SJCRH30 (cell line): ENCODE measurements around the gene SLFNL1. TPM values are rescaled to one million over a fixed set of nuclear protein-coding genes. Genes with fewer than 3 reads are reported as not detected.

ENCODE experiments used
- DNase-seq, 2 experiments: peaks; one replicate each; pipeline ENCODE4 v3.0.0-alpha.2; 2015 to 2020
- H3K27ac ChIP-seq: fragments of 250-450 bp; sonication (Bioruptor Pico); 2 replicates; pipeline ENCODE4 v1.5.1; 2020; ENCODE audit warnings: mild to moderate bottlenecking, moderate library complexity
- H3K27me3 ChIP-seq: fragments of 250-450 bp; sonication (Bioruptor Pico); 2 replicates; pipeline ENCODE4 v1.5.1; 2020; ENCODE audit warnings: mild to moderate bottlenecking, moderate library complexity
- H3K36me3 ChIP-seq: fragments of 250-450 bp; sonication (Bioruptor Pico); 2 replicates; pipeline ENCODE4 v1.5.1; 2020; ENCODE audit warnings: mild to moderate bottlenecking, moderate library complexity
- H3K4me1 ChIP-seq: fragments of 250-450 bp; sonication (Bioruptor Pico); 2 replicates; pipeline ENCODE4 v1.5.1; 2020; ENCODE audit warnings: mild to moderate bottlenecking, moderate library complexity
- H3K4me3 ChIP-seq: fragments of 250-450 bp; sonication (Bioruptor Pico); 2 replicates; pipeline ENCODE4 v1.5.1; 2020; ENCODE audit warnings: mild to moderate bottlenecking, moderate library complexity
- H3K9me3 ChIP-seq: fragments of 250-450 bp; sonication (Bioruptor Pico); replicated peaks from 2 replicates; pipeline ENCODE4 v1.5.1; 2020; ENCODE audit warnings: mild to moderate bottlenecking, moderate library complexity
- total RNA-seq: library from RNA; depleted of rRNA; stranded (reverse); fragments of >200 nt; shearing (Covaris generic); gene quantifications from 2 replicates; pipeline ENCODE4 v1.2.3, GENCODE V29; 2014

The SLFNL1 gene
- total RNA-seq, 1 experiment from 2014 or later, result 0.26 TPM

GRCh38 chr1:41013024-41013423 is 8.5 kb downstream of the SLFNL1 start:
- no peaks in the 10 kb centered on the region for H3K27me3 ChIP-seq
- H3K4me1 ChIP-seq, result no peaks in the 10 kb centered on the region
- no peak overlapping the region for H3K27ac ChIP-seq
- H3K4me3 ChIP-seq, result no peak overlapping the region
- no peak for DNase-seq
- H3K36me3 ChIP-seq, result peaks cover 90% of the 10 kb centered on the region
- H3K9me3 ChIP-seq, result no peaks in the 10 kb centered on the region

DNA sequence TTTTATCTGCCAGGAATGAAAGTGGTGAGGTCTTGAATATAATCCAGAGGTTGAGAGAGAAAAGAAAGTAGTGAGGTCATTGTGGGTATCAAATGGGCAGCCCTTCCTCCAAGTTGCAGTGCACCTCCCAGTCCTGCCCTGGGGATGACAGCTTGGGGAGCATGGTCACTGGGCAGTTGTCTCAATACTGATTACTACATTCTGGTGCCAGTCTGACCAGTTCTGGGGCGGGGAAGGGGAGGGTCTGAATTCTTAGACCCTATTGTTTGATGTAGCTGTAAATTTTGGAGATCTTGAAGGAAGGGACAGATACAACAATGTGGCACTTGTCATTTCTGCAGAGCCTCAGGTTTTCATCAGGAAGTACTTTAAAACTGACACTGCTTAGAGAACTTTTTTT is 11.2 kb downstream of the SLFNL1 start:
- no peaks in the 10 kb centered on the region for H3K9me3 ChIP-seq
- no peaks in the 10 kb centered on the region for H3K27me3 ChIP-seq
- H3K4me1 ChIP-seq, result no peaks in the 10 kb centered on the region
- H3K36me3 ChIP-seq, result peaks cover 94% of the 10 kb centered on the region
- no peak overlapping the region for H3K27ac ChIP-seq
- DNase-seq, result no peak
- H3K4me3 ChIP-seq, result no peak overlapping the region

DNA sequence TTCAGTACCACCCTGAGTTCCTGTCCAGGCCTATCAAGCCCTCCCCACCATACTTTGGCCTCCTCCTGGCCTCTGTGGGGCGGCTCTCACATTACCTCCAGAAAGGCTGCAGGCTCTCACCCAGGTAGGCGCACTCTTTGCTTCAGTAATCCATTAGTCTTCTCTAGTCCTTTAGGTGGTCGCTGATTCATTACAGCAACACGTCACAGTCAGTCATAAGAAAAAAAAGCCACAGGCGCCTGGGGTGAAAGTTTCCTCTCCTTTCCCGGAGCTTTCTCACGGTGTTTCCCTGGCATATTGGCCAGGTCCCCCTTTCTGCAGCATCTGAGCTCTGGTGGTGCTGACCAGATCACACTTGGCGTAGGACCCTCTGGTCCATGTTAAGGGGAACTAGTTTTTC is 12.1 kb downstream of the SLFNL1 start:
- H3K4me3 ChIP-seq, result no peak overlapping the region
- H3K27me3 ChIP-seq, result no peaks in the 10 kb centered on the region
- H3K27ac ChIP-seq, result no peak overlapping the region
- no peaks in the 10 kb centered on the region for H3K9me3 ChIP-seq
- H3K36me3 ChIP-seq, result peaks cover 100% of the 10 kb centered on the region
- H3K4me1 ChIP-seq, result no peaks in the 10 kb centered on the region
- no peak for DNase-seq

- peaks cover 19% of the 10 kb centered on the region for H3K4me1 ChIP-seq
- H3K27ac ChIP-seq, result no peak overlapping the region
- no peak overlapping the region for H3K4me3 ChIP-seq
- H3K27me3 ChIP-seq, result no peaks in the 10 kb centered on the region
- H3K9me3 ChIP-seq, result no peaks in the 10 kb centered on the region
- DNase-seq, result no peak
- H3K36me3 ChIP-seq, result peaks cover 95% of the 10 kb centered on the region
These were observed 14.3 kb downstream of the SLFNL1 start for GRCh38 chr1:41006942-41007865.

GRCh38 chr1:41005876-41006275 is 15.6 kb downstream of the SLFNL1 start:
- H3K27me3 ChIP-seq, result no peaks in the 10 kb centered on the region
- no peak overlapping the region for H3K4me3 ChIP-seq
- peaks cover 95% of the 10 kb centered on the region for H3K36me3 ChIP-seq
- DNase-seq, result no peak
- H3K27ac ChIP-seq, result no peak overlapping the region
- H3K9me3 ChIP-seq, result no peaks in the 10 kb centered on the region
- H3K4me1 ChIP-seq, result peaks cover 19% of the 10 kb centered on the region

GRCh38 chr1:41003640-41004220 is 17.8 kb downstream of the SLFNL1 start:
- peaks cover 95% of the 10 kb centered on the region for H3K36me3 ChIP-seq
- no peak overlapping the region for H3K4me3 ChIP-seq

GRCh38 chr1:41003127-41003639 is 18.3 kb downstream of the SLFNL1 start:
- H3K36me3 ChIP-seq, result peaks cover 94% of the 10 kb centered on the region

More at GRCh38 chr1:41003640-41004220, 17.8 kb downstream of the SLFNL1 start:
- Histone ChIP-seq H3K9me3 (no peaks in the 10 kb centered on the region), H3K27ac (0 out of 2 replicates have a peak overlapping the region, but pooled peaks have one; percentile 5), H3K4me1 (peaks cover 19% of the 10 kb centered on the region), H3K27me3 (no peaks in the 10 kb centered on the region)
- DNase-seq, result peak; percentile 100

DNA sequence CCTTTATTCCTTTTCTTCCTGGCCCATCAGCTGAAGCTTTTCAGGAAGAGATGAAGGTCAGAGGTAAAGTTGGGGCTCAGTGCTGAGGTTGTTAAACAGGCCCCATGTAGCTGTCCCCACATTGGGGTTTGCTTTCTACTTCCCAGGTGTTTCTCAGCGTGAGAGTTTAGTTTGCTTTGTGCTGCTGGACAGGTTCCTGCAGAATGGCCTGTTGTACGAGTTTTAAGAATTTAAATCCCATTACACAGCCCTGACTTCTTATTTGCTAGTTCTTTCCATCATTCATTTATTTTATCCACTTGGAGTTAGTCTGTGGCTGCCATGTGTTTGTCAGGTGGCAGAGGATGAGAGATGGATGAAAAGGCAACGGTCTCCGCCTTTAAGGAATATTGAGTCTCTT is 22.9 kb downstream of the SLFNL1 start:
- DNase-seq, result no peak
- Histone ChIP-seq H3K27ac (no peak overlapping the region), H3K4me3 (no peak overlapping the region), H3K36me3 (peaks cover 94% of the 10 kb centered on the region), H3K9me3 (no peaks in the 10 kb centered on the region), H3K27me3 (no peaks in the 10 kb centered on the region), H3K4me1 (peaks cover 13% of the 10 kb centered on the region)

More at GRCh38 chr1:41003127-41003639, 18.3 kb downstream of the SLFNL1 start:
- Histone ChIP-seq H3K27me3 (no peaks in the 10 kb centered on the region), H3K4me3 (no peak overlapping the region), H3K4me1 (peaks cover 19% of the 10 kb centered on the region), H3K9me3 (no peaks in the 10 kb centered on the region), H3K27ac (0 out of 2 replicates have a peak overlapping the region, but pooled peaks have one; percentile 5)
- DNase-seq, result no peak

GRCh38 chr1:40997096-40997495 is 24.4 kb downstream of the SLFNL1 start:
- no peaks in the 10 kb centered on the region for H3K27me3 ChIP-seq
- no peak overlapping the region for H3K27ac ChIP-seq
- H3K36me3 ChIP-seq, result peaks cover 95% of the 10 kb centered on the region
- H3K4me3 ChIP-seq, result no peak overlapping the region
- DNase-seq, result no peak
- H3K9me3 ChIP-seq, result no peaks in the 10 kb centered on the region
- no peaks in the 10 kb centered on the region for H3K4me1 ChIP-seq

DNA sequence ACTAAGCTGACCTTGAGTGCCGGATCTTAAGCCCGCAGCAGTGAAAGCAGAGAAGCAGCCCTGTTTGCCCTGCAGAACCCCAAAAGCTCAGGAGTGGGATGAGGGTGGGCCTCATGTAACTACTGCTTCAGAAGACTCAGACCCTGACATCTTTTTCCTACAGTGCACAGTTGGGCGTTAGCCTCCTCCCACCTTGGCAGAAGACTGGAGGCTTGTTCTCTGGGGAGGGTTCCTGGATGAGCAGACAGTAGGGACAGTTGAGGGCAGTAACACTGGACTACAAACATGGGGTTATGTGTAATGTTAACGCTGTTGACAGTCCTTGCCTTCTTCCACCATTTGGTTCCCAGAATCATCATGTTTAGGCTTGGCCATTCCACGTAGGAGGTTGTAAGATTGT is 32.5 kb downstream of the SLFNL1 start:
- Histone ChIP-seq H3K4me3 (no peak overlapping the region), H3K36me3 (peaks cover 96% of the 10 kb centered on the region), H3K27me3 (no peaks in the 10 kb centered on the region), H3K27ac (no peak overlapping the region), H3K9me3 (no peaks in the 10 kb centered on the region), H3K4me1 (no peaks in the 10 kb centered on the region)
- no peak for DNase-seq

GRCh38 chr1:40988280-40988679 is 33.2 kb downstream of the SLFNL1 start:
- Histone ChIP-seq H3K27ac (no peak overlapping the region), H3K4me1 (no peaks in the 10 kb centered on the region), H3K36me3 (peaks cover 97% of the 10 kb centered on the region), H3K9me3 (no peaks in the 10 kb centered on the region), H3K27me3 (no peaks in the 10 kb centered on the region), H3K4me3 (no peak overlapping the region)
- no peak for DNase-seq

DNA sequence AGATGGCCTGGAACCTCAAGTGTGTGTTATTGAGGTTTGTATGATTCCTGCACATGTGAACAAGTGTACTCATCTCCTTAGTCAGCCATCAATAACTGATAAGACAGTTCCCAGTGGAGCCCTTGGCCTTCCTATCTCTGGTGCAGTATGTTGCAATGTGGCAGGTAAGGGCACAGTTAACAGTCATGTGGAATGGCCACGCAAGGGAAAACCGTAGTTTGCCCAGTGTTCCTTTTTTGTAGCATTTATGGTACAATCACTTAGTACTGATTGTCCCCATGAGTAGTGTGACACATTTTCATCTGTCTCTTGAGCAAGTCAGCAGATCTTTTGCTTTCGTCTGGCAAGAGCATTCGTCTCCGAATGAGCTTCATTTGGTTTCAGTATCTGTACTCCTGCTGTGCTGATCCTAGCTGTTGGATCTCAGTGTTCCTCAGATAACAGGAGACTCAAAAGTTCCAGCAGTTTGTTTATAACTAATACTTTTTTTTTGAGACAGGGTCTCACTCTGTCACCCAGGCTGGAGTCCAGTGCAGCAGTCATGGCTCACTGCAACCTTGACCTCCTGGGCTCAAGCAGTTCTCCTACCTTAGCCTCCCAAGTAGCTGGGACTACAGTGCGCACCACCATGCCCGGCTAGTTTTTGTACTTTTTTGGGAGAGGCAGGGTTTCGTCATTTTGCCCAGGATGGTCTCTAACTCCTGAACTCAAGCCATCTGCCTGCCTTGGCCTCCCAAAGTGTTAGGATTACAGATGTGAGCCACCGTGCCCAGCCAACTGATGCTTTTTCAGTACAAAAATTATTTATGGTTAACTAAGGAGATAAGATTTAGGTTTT is 33.9 kb downstream of the SLFNL1 start:
- Histone ChIP-seq H3K4me3 (no peak overlapping the region), H3K36me3 (peaks cover 97% of the 10 kb centered on the region), H3K9me3 (no peaks in the 10 kb centered on the region), H3K27me3 (no peaks in the 10 kb centered on the region), H3K27ac (no peak overlapping the region), H3K4me1 (no peaks in the 10 kb centered on the region)
- no peak for DNase-seq

GRCh38 chr1:40986956-40987355 is 34.6 kb downstream of the SLFNL1 start:
- Histone ChIP-seq H3K27ac (no peak overlapping the region), H3K27me3 (no peaks in the 10 kb centered on the region), H3K9me3 (no peaks in the 10 kb centered on the region), H3K36me3 (peaks cover 95% of the 10 kb centered on the region), H3K4me3 (no peak overlapping the region), H3K4me1 (no peaks in the 10 kb centered on the region)
- no peak for DNase-seq

GRCh38 chr1:40986328-40986783 is 35.2 kb downstream of the SLFNL1 start:
- peaks cover 91% of the 10 kb centered on the region for H3K36me3 ChIP-seq
- H3K4me3 ChIP-seq, result no peak overlapping the region

More at GRCh38 chr1:40986328-40986783, 35.2 kb downstream of the SLFNL1 start:
- no peak overlapping the region for H3K27ac ChIP-seq
- H3K9me3 ChIP-seq, result no peaks in the 10 kb centered on the region
- H3K4me1 ChIP-seq, result peaks cover 1% of the 10 kb centered on the region; the same call in 1 of the 2 replicates
- no peak for DNase-seq
- no peaks in the 10 kb centered on the region for H3K27me3 ChIP-seq
